Muscle layer of duodenum (tissue), 2 donors: ENCODE data around the gene TEX264.
"Not testable (repeated sequence)": the region's sequence is repeated elsewhere in the genome, so short reads cannot be mapped to it uniquely, and the experiment has no call there.

ENCODE experiments used
- H3K27ac ChIP-seq: one replicate; pipeline ENCODE4 v1.7.0; 2013; ENCODE audit warnings: mild to moderate bottlenecking, low read length
- H3K27me3 ChIP-seq: one replicate; pipeline ENCODE4 v1.7.0; 2013; ENCODE audit warnings: low read depth, mild to moderate bottlenecking, control low read depth, low read length
- H3K36me3 ChIP-seq, 2 donors: one replicate each; pipeline ENCODE4 v1.7.0; 2013; ENCODE audit warnings: low read length in 2 of 2, control low read depth in 1 of 2, mild to moderate bottlenecking in 1 of 2; ENCODE audit not compliant: insufficient read depth in 2 of 2, control insufficient read depth in 1 of 2
- H3K4me1 ChIP-seq, 2 donors: one replicate each; pipeline ENCODE4 v1.7.0; 2013; ENCODE audit warnings: low read length in 2 of 2, mild to moderate bottlenecking in 2 of 2, control low read depth in 1 of 2, moderate library complexity in 1 of 2; ENCODE audit not compliant: insufficient read depth in 2 of 2, control insufficient read depth in 1 of 2
- H3K4me3 ChIP-seq, 2 donors: one replicate each; pipeline ENCODE4 v1.7.0; 2013; ENCODE audit warnings: low read length in 2 of 2, low read depth in 1 of 2, mild to moderate bottlenecking in 1 of 2
- H3K9me3 ChIP-seq, 2 donors: one replicate each; pipeline ENCODE4 v1.7.0; 2013; ENCODE audit warnings: low read length in 2 of 2, control low read depth in 1 of 2, mild to moderate bottlenecking in 1 of 2; ENCODE audit not compliant: control insufficient read depth in 1 of 2
- donor health status: healthy.

Gene TEX264

DNA sequence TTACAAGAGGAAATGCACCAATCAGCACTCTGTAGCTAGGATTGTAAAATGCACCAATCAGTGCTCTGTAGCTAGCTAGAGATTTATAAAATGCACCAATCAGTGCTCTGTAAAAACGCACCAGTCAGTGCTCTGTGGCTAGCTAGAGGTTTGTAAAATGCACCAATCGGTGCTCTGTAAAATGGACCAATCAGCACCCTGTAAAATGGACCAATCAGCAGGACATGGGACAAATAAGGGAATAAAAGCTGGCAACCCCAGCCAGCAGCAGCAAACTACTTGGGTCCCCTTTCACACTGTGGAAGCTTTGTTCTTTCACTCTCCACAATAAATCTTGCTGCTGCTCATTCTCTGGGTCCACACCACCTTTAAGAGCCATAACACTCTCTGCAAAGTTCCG, 71.3 kb downstream of the TEX264 start:
- H3K27me3 ChIP-seq, H3K36me3 ChIP-seq, H3K27ac ChIP-seq, H3K4me3 ChIP-seq, H3K9me3 ChIP-seq, H3K4me1 ChIP-seq: not testable (repeated sequence)

- H3K9me3 ChIP-seq, H3K4me3 ChIP-seq, H3K36me3 ChIP-seq, H3K4me1 ChIP-seq, H3K27me3 ChIP-seq, H3K27ac ChIP-seq: not testable (repeated sequence)
Measured at GRCh38 chr3:51742978-51743377, 71.9 kb downstream of the TEX264 start.

GRCh38 chr3:51747840-51748239, 76.8 kb downstream of the TEX264 start:
- H3K4me1 ChIP-seq = no peaks in the 10 kb centered on the region
- no peak overlapping the region for H3K27ac ChIP-seq
- peaks cover 0 to under 1% of the 10 kb centered on the region in 2 donors for H3K9me3 ChIP-seq
- H3K27me3 ChIP-seq = no peaks in the 10 kb centered on the region
- no peaks in the 10 kb centered on the region for H3K36me3 ChIP-seq
- no peak overlapping the region for H3K4me3 ChIP-seq

- Histone ChIP-seq H3K27me3 (no peaks in the 10 kb centered on the region), H3K9me3 (no peaks in the 10 kb centered on the region), H3K4me3 (no peak overlapping the region), H3K4me1 (no peaks in the 10 kb centered on the region), H3K36me3 (no peaks in the 10 kb centered on the region), H3K27ac (no peak overlapping the region)
Measured at GRCh38 chr3:51748327-51748726, 77.3 kb downstream of the TEX264 start.

DNA sequence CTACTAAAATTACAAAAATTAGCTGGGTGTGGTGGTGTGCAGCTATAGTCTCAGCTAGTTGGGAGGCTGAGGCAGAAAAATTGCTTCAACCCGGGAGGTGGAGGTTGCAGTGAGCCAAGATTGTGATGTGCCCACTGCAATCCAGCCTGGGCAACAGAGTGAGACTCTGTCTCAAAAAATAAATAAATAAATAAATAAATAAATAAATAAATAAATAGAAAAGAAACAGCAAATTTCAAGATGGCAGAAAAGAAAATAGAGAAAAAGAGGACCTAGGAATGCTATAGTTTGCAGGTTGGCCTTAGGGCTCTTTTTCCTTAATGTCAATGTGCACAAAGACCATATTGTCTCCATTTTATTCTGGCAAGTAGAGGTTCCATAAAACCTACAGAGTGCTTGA, 79.8 kb downstream of the TEX264 start:
- Histone ChIP-seq H3K4me3 (no peak overlapping the region), H3K4me1 (no peaks in the 10 kb centered on the region), H3K36me3 (no peaks in the 10 kb centered on the region), H3K9me3 (peaks cover 0 to 2% of the 10 kb centered on the region in 2 donors), H3K27ac (no peak overlapping the region), H3K27me3 (no peaks in the 10 kb centered on the region)

DNA sequence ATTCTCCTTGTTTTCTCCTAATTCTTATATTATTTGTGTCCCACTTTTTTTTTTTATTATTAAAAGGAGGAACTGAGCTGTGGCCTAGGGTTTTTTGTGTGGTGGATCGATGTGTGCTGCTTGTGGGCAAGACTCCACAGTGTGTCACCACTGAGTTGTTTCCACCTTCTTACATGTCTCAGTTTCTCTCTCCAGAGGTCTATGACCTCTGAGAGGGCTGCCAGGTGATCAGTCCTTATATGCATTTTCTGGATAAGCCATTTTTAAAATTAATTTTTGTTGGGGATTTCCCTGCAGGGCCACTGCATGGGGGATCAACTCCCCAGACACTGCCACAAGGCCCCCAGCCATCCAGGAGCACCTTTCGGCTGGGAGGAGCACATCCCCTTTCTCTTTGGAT, 80.2 kb downstream of the TEX264 start:
- H3K4me1 ChIP-seq = no peaks in the 10 kb centered on the region
- H3K27ac ChIP-seq = no peak overlapping the region
- H3K9me3 ChIP-seq = peaks cover 0 to 3% of the 10 kb centered on the region in 2 donors
- H3K27me3 ChIP-seq = no peaks in the 10 kb centered on the region
- H3K4me3 ChIP-seq = no peak overlapping the region
- H3K36me3 ChIP-seq = no peaks in the 10 kb centered on the region
